Transverse colon (tissue), 4 donors: ENCODE results near the gene LYRM1. TPM values are rescaled to one million over a fixed set of nuclear protein-coding genes. Genes with fewer than 3 reads are reported as not detected.
A peak's percentile ranks its signal among the peaks of the same experiment; 100 is the strongest.
"Not testable (repeated sequence)": the region's sequence is repeated elsewhere in the genome, so short reads cannot be mapped to it uniquely, and the experiment has no call there.

ENCODE experiments used
- DNase-seq: peaks from one replicate; pipeline ENCODE4 v3.0.0-alpha.2; 2019
- H3K27ac ChIP-seq, 4 donors: fragments of 200-600 bp; sonication (generic); 2 replicates each; pipeline ENCODE4 v1.5.1; 2016 to 2018; ENCODE audit warnings: inconsistent platforms in 4 of 4
- H3K27me3 ChIP-seq: fragments of 200-600 bp; sonication (generic); 2 replicates; pipeline ENCODE4 v1.5.1; 2017; ENCODE audit warnings: inconsistent platforms
- H3K36me3 ChIP-seq, 4 donors: fragments of 200-600 bp; sonication (generic); 2 replicates each; pipeline ENCODE4 v1.5.1; 2017 to 2019; ENCODE audit warnings: inconsistent platforms in 4 of 4
- H3K4me1 ChIP-seq, 4 donors: fragments of 200-600 bp; sonication (generic); 2 replicates each; pipeline ENCODE4 v1.5.1; 2017 to 2020; ENCODE audit warnings: inconsistent platforms in 4 of 4
- H3K4me3 ChIP-seq, 4 donors: fragments of 200-600 bp; sonication (generic); 1 replicate in 1 of 4; 2 replicates in 3 of 4; pipeline versions ENCODE4 v1.5.1 to v1.6.1; 2017 to 2019; ENCODE audit warnings: inconsistent platforms in 4 of 4
- H3K9me3 ChIP-seq, 2 donors: fragments of 200-600 bp; sonication (generic); 2 replicates each; pipeline ENCODE4 v1.5.1; 2017 to 2019; ENCODE audit warnings: inconsistent platforms in 2 of 2
- EP300 ChIP-seq: sonication (generic); formaldehyde crosslinking; IDR thresholded peaks from one replicate; pipeline ENCODE4 v1.6.1; 2017; ENCODE audit warnings: antibody characterized with exemption, low read depth
- POLR2A ChIP-seq: fragments of 450-650 bp; IDR thresholded peaks from one replicate; pipeline ENCODE4 v1.6.1; 2016; ENCODE audit warnings: antibody characterized with exemption, mild to moderate bottlenecking, moderate library complexity
- POLR2AphosphoS5 ChIP-seq, 3 donors: sonication (generic); formaldehyde crosslinking; IDR thresholded peaks; one replicate each; pipeline ENCODE4 v1.6.1; 2016; ENCODE audit warnings: antibody characterized with exemption in 3 of 3
- WGBS, 2 donors: methylation state at CpG; one replicate each; pipeline ENCODE4 v1.1.5; 2018; ENCODE audit warnings: low coverage in 1 of 2; 5-methylcytosine and 5-hydroxymethylcytosine counted together
- in situ Hi-C, 4 donors: fragments of 200-750 bp; cut with MboI; loops; one replicate each; pipeline versions ENCODE4 v1.15.0 to v1.15.1; 2017; ENCODE audit warnings: low sequenced_read_pairs in 3 of 4, low pct_ligation_motif_present in 1 of 4, low pct_unique_long_range_greater_than_20kb in 1 of 4
- intact Hi-C: fragments of 100-400 bp; cut with DNase I; formaldehyde crosslinking; loops from one replicate; pipeline ENCODE4 v1.15.1; 2023; ENCODE audit warnings: low total_unique reads
- total RNA-seq, 4 donors: library from RNA; depleted of rRNA; stranded (reverse); fragments of >200 nt; gene quantifications; one replicate each; pipeline ENCODE4 v1.1.0, GENCODE V29; 2016
- TF ChIP-seq, protein P1 (sequence below), 5 experiments: fragments of 200-600 bp in 3 of 5; fragments of 450-650 bp in 2 of 5; sonication (generic) in 3 of 5; IDR thresholded peaks; 1 replicate in 2 of 5; 2 replicates in 3 of 5; pipeline ENCODE4 v1.5.1; 2016 to 2017; ENCODE audit warnings: antibody characterized with exemption in 5 of 5, inconsistent platforms in 3 of 5, mild to moderate bottlenecking in 2 of 5, moderate library complexity in 1 of 5

The LYRM1 gene
- total RNA-seq, 4 donors from 2014 or later = 7.9 to 74.6 (median 27.5) TPM

DNA sequence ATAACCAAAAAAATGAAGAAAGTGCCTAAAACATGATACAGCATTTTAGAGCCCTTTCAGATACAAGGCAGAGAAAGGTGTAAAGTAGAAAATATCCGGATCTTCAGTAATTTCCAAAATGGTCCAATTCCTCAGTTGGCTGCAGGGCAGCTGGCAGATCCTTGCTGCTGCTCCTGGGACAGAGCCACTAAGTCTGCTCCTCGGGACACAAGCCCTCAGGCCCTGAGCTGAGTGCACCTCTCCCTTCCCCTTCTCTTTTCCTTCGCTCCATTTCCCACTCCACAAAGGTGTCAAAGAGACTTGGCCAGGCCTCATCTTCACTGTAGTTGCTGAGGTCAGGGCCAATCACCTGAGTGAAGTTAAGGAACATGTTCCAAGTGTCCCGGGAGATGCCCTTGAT lies 40.9 kb upstream of the LYRM1 start:
- H3K27ac ChIP-seq = peak overlapping the region in 1 of 4 donors; percentile 6
- H3K4me3 ChIP-seq = no peak overlapping the region
- no peak for DNase-seq
- in situ Hi-C loops = no loop called here
- peaks cover 0 to 8% (median 0%) of the 10 kb centered on the region in 4 donors for H3K36me3 ChIP-seq
- H3K9me3 ChIP-seq = no peaks in the 10 kb centered on the region
- no peaks in the 10 kb centered on the region for H3K27me3 ChIP-seq
- 75 to 80% methylated on average over 2 to 4 of the region's 4 CpGs for WGBS, 2 donors
- intact Hi-C loops = no loop called here
- TF ChIP-seq POLR2AphosphoS5 (IDR thresholded peaks at IDR 0.05) = no peak
- TF ChIP-seq, protein P1, sequence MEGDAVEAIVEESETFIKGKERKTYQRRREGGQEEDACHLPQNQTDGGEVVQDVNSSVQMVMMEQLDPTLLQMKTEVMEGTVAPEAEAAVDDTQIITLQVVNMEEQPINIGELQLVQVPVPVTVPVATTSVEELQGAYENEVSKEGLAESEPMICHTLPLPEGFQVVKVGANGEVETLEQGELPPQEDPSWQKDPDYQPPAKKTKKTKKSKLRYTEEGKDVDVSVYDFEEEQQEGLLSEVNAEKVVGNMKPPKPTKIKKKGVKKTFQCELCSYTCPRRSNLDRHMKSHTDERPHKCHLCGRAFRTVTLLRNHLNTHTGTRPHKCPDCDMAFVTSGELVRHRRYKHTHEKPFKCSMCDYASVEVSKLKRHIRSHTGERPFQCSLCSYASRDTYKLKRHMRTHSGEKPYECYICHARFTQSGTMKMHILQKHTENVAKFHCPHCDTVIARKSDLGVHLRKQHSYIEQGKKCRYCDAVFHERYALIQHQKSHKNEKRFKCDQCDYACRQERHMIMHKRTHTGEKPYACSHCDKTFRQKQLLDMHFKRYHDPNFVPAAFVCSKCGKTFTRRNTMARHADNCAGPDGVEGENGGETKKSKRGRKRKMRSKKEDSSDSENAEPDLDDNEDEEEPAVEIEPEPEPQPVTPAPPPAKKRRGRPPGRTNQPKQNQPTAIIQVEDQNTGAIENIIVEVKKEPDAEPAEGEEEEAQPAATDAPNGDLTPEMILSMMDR (IDR thresholded peaks at IDR 0.05) = no peak
- TF ChIP-seq POLR2A = no peak
- no peak for TF ChIP-seq EP300
- H3K4me1 ChIP-seq = no peaks in the 10 kb centered on the region

DNA sequence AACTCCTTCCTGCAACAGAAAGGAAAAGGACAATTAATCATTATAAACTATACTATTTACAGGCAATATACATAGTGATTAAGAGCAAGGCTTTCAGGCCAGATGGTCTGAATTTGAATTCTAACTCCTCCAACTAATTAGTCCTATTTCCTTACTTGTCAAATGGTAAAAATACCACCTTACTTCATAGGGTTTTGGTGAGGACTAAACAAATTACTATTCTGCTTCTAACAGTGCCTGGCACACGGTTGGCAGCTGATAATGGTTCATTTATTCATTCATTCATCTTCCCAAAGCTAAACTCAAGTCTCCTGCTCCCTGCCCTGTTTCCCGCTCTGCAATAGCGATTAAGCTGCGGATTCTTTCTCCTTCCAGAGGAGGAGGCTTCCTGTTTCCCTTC lies 40.2 kb upstream of the LYRM1 start:
- H3K27ac ChIP-seq = no peak overlapping the region
- in situ Hi-C loops = no loop called here
- no peaks in the 10 kb centered on the region for H3K9me3 ChIP-seq
- H3K4me1 ChIP-seq = peaks cover under 1 to 4% (median 2%) of the 10 kb centered on the region in 4 donors
- WGBS, 2 donors = 90 to 94% methylated on average over 4 of the region's 4 CpGs
- intact Hi-C loops = no loop called here
- H3K4me3 ChIP-seq = no peak overlapping the region
- no peaks in the 10 kb centered on the region for H3K27me3 ChIP-seq
- TF ChIP-seq POLR2AphosphoS5 (IDR thresholded peaks at IDR 0.05) (no peak), EP300 (no peak), POLR2A (no peak)
- TF ChIP-seq, protein P1 (IDR thresholded peaks at IDR 0.05) = no peak
- peaks cover 0 to 8% (median 0%) of the 10 kb centered on the region in 4 donors for H3K36me3 ChIP-seq
- DNase-seq = no peak

- peaks cover 4 to 10% (median 8%) of the 10 kb centered on the region in 4 donors for H3K4me1 ChIP-seq
- H3K27me3 ChIP-seq, in situ Hi-C loops, DNase-seq, intact Hi-C loops, H3K4me3 ChIP-seq, H3K36me3 ChIP-seq, H3K9me3 ChIP-seq, H3K27ac ChIP-seq: not testable (repeated sequence)
- 93 to 100% methylated on average over 1 to 4 of the region's 4 CpGs for WGBS, 2 donors
These were observed 39.6 kb upstream of the LYRM1 start for GRCh38 chr16:20860995-20861394.

DNA sequence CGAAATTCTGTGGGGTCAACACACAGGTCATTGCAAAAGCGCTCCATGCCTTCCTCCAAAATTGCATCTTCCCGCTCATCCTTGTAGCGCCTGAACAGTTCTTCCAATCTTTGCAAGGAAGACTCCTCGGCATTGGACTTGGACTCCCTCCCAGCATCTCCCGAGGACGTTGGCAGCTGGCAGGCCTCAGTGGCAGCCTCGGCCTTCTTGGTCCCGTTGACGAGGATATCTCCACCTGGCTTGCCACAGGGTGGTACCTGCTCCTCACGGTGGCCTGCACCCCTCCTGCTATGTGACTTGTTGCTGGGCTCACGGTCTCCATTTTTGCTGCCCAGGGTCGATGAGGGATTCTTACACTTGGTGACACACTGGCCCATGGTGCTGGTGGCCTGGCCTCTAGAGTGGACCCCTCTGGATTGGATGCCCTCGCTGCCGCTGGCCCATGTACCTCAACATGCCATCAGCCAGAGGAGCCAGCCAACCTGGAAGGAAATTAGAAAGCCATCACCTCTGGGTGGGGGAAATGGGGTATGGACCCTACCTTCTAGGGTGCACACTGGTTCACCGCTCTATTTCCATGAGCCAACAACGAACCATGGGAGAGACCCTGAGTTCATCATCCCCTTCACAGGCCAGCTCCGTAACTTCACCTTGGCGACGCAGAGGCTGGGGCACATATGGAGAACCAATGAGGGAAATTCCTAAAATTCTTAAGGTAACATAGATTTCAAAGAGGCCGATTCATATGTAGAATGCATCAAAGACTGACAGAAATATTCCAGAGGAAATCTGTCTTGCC lies 38.2 kb upstream of the LYRM1 start:
- DNase-seq = no peak
- in situ Hi-C loops = no loop called here
- TF ChIP-seq POLR2AphosphoS5 (IDR thresholded peaks at IDR 0.05) = no peak
- TF ChIP-seq POLR2A = no peak
- TF ChIP-seq, protein P1 (IDR thresholded peaks at IDR 0.05) = no peak
- TF ChIP-seq EP300 = no peak
- intact Hi-C loops = no loop called here
- Histone ChIP-seq H3K4me3 (no peak overlapping the region), H3K9me3 (no peaks in the 10 kb centered on the region), H3K27me3 (no peaks in the 10 kb centered on the region), H3K36me3 (peaks cover 0 to 8% (median 0%) of the 10 kb centered on the region in 4 donors), H3K4me1 (peaks cover 17 to 24% (median 19%) of the 10 kb centered on the region in 4 donors), H3K27ac (no peak overlapping the region)
- WGBS, 2 donors = 86 to 96% methylated on average over 5 to 21 of the region's 21 CpGs

GRCh38 chr16:20864376-20864775 lies 36.2 kb upstream of the LYRM1 start:
- WGBS, 2 donors = 89 to 90% methylated on average over 6 of the region's 6 CpGs
- H3K9me3 ChIP-seq, intact Hi-C loops, in situ Hi-C loops, H3K36me3 ChIP-seq, H3K27me3 ChIP-seq, H3K4me3 ChIP-seq, DNase-seq: not testable (repeated sequence)
- peak overlapping the region in 1 of 4 donors; percentile 83 for H3K27ac ChIP-seq
- peaks cover 28 to 38% (median 32%) of the 10 kb centered on the region in 4 donors for H3K4me1 ChIP-seq
